ENCODE measurements around the gene SSH2.

The SSH2 gene

DNA sequence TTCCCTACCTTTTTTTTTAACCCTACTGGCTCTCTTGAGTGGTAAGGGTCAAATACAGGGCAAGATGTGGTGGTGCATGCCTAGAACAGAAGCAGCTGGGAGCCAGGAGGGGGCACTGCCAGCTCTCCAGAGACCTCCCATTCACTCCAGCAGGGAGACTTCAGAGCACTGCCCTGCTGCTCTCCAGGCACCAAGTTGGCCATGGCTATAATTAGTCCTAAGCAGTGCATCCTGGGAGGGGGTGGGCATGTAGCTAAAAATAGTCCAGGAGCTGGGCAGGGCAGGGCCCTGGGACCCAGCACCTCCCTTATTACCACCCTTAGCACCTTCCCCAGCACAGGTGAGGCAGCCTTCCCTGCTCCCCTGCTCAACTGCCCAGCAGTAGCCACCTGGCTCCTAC is 310.8 kb downstream of the SSH2 start:
- DNase-seq = peak in 1 of 3 experiments; percentile 29

DNA sequence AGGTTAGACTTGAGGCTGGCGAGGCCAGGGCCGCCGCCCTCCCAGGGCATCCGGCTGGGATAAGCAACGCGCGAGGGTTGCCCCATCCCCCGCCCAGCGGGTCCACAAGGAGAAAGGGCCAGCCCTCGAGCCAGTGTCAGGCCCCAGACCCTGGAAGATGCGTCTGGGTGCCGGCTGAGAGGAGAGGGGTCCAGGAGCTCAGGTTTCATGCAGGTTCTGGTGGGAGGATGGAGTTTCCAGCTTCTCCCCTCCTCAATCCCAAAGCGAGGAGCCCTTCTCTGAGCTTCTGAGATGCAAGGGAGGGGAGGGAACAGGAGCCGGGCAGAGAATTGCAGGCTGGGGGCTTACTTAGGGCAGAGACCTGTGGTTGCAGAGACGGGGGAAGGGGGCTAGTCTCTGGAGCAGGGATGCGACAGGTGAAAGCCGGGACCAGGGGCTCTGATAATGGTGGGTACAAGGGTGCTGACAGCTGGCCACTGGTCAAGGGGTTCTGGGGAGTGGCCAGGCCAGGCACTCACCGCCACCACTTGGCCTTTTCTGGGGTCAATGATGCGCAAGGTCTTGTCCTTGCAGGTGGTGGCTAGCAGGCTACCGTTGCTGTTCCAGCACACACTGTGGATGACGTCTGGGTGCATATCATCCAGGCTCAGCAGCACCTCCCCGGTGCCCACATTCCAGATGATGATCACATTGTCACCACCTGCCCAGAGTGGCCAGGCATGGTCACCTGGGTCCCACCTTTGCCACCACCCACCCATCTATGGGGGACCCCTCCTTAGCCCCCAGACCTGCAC is 311.6 kb downstream of the SSH2 start:
- no peak for DNase-seq

DNA sequence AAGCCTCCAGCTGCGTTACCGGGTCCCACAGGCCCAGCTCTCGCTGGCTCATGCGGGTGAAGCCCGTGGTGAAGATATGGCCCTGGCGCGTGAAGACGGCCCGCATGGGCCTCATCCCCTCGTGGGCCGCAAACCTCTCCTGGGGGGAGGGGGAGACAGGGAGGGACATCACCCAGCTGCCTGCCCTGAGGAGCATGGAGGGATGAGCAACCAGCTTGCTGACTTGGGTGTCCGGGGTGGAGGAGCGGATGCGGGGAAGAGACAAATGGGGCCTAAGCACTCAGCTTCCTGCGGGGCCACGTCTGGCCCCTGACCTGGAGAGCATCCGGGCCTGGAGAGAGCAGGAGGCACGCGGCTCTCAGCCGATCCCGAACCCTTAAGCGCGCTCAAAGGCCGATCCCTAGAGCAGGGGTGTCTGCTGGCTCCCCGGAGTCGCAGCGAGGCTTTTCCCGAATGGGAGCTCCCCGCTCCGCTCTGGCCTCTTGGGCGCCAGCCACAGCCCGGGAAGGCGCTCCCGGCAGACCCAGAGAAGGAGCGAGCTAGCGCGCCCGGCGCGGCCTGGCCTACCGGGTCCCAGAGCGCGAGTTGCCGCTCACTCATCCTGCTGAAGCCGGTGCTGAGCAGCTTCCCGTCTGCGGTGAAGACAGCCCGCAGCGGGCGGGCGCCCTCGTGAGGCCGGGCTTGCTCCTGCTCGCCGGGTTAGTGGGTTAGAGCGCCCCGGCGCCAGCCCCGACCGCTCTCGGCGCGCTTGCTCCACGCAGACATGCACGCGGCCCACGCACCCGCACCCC is 312.4 kb downstream of the SSH2 start:
- peak; percentile 70 to 79 (median 76) for DNase-seq

DNA sequence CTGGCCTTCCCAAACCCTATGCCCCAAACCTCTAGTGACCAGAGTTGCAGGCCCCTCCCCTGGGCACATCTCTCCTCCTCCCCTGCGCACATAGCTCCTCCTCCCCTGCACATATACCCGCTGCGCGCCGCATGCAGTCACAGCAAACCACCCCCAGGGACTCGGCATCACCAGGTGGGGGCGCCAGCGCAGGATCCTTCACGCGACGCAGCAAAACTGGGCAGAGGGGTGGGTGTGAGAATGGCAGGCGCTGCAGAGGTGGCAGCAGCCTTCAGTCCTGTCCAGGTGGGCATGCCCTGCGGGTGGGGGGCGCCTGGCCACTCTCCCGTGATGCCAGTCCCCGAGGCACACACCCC is 312.9 kb downstream of the SSH2 start:
- peak; percentile 76 to 88 (median 81) for DNase-seq

DNA sequence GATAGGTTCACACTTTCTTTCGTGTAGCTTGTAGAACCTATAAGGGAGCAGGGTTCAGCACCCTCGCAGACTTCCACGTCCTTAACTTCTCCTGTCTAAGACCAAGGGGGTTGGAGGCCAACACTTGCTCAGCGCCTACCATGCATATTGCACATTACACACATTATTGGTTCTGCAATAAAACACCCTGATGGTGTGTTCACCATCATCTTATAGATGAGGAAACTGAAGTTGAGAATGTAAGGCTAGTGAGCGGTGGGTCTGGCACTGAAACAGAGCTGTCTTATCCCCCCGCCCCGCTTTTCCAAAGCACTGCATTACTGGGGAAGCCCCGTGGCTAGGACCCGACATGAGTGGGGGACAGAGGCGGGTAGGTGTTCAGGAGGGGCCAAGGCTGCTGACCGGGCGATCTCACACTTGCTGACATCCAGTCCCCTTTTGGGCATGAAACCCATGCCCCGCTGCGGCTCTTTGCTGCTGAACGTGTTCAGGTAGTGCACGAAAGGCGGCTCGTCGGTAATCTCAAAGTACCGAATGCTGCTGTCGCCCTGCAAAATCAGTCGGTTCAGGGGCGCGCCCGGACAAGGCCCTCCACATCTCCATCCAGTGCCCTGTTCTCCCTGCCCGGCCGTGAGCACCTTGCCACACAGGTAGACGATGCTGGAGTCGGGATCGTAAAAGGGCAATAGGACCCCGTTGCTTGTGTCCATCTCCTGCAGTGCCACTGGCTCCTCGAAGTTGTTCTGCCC is 313.6 kb downstream of the SSH2 start:
- no peak for DNase-seq

DNA sequence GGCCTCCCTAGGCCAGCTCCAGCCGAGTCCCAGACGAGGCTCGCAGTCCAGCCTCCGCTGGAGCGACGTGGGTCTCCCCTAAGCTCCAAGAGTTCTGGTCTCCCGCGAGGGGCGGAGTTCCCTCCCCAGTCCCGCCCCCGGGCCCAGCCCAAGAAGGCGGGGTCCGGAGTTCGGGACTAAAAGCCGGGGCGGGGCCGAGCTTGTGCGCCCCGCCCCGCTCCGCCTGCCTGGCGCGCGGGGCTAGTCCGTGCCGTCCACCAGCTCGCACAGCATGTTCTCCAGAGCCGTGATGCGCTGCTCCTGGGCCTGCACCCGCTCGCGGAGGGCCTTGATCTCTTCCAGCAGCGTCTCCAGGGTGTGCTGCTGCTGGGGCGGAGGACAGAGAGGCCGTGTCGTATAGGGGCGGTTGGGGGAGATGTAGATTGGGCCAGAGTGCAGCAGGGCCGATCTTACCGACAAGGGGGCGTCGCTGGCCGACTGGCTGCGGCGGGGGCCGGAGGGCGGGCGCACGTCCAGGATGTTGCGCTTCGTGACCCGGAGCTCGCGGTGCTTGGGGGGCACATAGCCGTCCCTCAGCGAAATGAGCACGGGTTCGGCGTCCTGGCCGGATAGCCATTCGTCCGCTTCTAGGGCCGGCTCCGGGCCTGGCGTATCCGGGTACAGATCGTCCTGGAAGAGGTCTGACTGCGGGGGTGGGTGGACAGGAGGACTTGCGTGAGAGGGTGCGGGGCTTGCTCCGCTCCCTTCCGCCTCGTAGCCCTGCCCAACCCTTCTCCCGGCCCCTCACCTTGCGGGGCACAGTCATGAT is 314.3 kb downstream of the SSH2 start:
- peak in 1 of 3 experiments; percentile 87 for DNase-seq

DNA sequence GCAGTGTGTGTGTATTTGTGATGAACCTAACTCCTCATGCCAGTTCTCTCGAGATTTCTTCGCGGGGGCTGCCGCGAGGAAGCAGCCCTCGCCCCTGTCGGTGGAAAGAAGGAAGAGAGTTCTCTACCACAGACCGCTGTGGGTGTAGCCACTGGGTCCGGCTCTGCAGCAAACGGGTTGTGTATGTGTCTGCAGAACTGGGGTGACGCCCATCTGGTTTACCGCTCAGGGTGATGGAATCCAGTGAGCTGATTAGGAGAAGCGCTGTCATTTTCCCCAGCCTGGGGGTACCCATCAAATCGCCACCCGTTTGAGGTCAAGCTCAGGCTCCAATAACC is 315.0 kb downstream of the SSH2 start:
- DNase-seq = no peak

DNA sequence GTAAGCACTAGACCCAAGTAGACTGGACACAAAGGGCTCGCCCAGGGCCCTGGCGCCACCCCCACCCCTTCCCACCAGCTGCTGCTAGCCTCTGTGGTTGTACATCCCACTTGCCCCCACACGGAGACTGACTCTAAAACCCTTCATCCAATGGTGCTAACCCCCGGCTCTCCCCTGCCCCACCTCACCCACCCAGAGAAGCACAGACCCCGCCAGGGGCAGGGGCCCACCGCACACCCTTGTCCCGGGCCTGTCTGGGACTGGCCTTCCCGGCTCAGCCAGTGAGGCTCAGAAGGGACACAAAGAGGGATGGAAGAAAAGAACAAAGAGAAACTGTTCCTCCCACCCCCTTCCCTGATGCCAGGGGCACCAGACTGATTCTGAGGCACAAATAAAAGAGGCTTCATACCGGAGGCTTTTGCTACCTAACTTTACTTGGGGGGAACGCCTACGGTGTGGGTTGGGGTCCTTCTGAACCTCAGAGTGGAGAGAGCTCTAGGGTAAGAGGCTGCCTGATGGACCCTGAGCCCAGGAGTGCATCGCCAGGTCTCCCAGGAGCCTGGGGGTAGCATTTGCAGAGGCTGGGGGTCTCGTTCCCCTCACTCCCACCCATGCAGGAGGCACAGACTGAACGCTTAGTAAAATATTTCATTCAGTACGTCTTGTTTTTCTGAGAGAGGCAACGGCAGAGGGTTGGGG is 315.5 kb downstream of the SSH2 start:
- DNase-seq = no peak

DNA sequence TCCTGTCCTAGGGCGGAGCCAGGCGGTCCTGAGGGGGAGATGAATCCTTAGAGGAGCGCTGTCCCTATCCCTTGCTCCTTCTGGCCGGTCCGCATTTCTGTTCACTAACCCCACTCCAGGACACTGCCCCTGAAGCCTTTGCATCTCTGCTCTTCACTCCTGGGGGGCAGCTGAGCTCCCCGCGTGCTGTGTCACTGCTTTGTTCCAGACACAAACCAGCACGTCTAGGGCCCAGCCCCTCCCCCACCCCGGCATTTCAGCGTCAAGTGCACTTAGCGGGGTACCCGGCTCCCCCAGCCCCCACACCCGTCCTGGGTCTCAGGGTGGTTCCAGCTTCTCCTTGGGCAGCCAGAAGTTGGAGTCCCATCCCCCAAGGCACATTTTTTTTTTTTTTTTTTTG is 316.2 kb downstream of the SSH2 start:
- no peak for DNase-seq

DNA sequence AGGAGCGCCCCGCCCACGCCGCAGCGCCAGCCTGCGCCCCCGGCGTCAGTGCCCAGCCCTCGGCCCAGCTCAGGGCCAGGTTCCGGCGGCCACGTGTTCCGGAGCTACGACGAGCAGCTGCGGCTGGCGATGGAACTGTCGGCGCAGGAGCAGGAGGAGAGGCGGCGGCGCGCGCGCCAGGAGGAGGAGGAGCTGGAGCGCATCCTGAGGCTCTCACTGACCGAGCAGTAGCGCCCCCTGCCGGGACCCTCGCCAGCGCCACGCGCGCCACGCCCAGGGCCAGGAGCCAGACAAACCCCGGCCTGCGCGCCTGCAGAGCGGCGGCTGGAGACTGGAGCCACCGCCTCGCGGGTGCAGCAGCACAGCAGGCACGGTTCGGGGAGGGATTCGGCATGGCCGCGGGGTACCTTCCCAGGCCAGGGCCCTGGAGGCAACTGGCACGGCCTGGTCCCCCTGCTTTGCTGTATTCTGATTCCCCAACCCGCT is 316.6 kb downstream of the SSH2 start:
- DNase-seq = no peak

DNA sequence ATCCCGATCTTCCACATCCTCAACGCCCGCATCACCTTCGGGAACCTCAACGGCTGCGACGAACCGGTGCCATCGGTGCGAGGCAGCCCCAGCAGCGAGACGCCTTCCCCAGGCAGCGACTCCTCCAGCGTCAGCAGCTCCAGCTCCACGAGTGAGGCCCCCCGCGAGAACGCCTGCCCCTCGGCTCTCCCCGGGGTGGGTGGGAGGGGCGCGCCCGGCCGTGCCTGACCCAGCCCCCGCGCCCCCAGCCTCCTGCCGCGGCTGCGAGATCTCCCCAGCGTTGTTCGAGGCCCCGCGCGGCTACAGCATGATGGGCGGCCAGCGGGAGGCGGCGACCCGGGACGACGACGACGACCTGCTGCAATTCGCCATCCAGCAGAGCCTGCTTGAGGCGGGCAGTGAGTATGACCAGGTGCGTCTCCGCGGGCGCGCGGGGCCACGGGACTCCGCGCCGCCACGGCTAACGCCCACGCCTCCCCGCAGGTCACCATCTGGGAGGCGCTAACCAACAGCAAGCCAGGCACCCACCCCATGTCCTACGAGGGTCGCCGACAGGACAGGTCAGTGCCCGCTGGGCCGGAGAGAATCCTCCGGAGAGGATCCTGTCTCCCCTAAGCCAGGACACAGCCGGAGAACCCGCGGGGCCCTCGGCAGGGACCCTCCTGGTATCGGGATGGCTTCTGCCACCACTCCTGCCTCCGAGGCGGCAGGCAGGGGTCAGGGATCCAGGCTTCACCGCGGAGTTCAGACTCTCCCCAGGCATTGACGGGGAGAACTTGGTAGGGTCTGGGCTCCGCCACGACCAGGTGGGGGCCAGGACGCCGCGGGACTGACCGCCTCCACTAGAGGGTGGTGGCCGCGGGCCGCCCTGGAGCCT is 317.4 kb downstream of the SSH2 start:
- no peak for DNase-seq

DNA sequence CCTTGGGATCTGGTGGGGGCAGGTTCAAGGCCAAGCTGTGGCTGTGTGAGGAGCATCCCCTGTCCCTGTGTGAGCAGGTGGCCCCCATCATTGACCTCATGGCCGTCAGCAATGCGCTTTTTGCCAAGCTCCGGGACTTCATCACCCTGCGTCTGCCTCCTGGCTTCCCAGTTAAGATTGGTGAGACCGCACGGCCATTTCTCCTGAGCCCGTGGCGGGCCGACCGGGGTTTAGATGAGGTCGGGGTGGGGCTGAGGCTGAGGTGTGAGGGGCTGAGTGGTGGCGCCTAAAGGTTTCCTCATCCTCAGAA is 318.0 kb downstream of the SSH2 start:
- no peak for DNase-seq

DNA sequence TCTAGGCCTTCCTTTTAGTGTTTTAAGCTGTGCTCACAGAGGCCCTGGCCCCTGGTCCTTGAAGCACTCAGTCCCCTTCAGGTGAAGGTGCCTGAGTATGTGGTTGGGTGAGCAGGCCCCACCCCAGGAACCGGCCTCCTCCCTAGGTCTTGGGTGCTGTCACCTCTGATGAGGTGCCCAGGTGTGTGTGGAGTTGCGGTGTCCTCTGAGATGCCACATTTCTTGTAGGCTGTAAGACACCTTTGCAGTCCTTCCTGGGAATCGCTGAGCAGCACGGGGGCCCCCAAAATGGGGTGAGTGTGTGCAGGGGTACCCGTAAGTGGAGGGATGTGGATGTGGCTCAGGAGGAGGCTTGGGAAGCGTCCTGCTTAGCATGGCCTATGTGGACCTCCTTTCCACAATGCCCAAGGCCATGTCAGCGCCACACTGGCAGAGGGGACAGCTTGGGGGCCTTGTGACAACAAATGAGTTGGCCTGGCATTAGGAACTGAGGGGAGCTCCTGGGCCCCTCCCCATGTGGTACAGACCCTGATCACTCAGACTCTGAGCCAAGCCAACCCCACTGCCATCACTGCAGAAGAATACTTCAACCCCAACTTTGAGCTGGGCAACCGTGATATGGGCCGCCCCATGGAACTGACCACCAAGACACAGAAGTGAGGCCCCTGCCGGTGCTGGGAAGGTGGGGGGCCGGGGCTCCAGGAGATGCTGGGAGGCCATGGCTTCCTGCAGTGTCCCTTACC is 318.5 kb downstream of the SSH2 start:
- no peak for DNase-seq

DNA sequence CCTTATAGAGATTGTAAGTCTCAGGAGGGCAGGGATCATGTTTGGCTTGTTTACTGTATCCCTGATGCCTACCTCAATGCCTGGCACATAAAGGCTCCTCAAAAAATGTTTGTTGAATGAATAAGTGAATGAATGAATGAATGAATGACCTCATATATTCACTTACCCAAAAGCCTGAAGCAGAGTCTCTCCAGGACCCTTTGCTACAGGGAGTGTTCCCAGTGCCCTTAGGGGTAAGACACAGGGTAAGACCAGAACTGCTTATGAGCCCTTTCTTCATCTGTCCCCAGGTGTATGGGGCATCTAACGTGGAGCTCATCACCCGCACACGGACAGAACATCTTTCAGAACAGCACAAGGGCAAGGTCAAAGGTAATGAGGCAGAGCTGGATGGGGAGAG is 319.6 kb downstream of the SSH2 start:
- DNase-seq = no peak

DNA sequence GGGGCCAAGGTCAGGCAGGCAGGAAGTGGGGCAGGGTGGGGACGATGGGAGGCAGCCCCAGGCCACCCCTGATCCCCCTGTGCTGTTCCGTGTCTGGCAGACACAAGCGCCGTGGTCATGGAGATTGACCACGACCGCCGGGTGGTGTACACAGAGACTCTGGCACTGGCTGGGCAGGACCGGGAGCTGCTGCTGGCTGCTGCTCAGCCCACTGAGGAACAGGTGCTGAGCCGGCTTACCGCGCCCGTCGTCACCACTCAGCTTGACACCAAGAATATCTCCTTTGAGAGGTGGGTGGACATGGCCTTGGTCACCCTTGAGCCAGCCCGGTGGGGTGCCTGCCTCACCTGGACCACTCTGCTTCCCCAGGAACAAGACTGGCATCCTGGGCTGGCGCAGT is 321.0 kb downstream of the SSH2 start:
- no peak for DNase-seq

DNA sequence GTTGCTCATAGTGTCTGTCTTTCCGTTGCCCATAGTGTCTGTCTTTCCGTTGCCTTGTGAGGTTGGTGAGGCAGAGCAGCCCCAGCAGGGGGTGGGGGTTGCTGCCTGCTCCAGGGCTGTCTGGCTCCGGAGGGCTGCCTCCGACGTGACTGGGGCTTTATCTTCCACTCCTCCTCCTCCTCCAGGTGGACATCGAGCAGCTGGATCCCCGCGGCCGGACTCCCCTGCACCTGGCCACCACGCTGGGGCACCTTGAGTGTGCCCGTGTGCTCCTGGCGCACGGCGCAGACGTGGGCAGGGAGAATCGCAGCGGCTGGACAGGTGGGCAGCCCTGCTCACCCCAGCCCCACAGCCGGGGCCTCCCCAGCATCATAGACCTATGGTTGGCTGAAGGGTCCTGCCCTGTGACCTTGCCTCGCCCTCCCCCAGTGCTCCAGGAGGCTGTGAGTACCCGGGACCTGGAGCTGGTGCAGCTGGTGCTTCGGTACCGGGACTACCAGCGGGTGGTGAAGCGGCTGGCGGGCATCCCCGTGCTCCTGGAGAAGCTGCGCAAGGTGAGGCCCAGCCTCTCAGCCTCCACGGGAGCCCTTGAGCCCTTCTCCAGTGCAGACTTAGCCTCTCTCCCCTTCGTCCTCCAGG is 322.4 kb downstream of the SSH2 start:
- no peak for DNase-seq

DNA sequence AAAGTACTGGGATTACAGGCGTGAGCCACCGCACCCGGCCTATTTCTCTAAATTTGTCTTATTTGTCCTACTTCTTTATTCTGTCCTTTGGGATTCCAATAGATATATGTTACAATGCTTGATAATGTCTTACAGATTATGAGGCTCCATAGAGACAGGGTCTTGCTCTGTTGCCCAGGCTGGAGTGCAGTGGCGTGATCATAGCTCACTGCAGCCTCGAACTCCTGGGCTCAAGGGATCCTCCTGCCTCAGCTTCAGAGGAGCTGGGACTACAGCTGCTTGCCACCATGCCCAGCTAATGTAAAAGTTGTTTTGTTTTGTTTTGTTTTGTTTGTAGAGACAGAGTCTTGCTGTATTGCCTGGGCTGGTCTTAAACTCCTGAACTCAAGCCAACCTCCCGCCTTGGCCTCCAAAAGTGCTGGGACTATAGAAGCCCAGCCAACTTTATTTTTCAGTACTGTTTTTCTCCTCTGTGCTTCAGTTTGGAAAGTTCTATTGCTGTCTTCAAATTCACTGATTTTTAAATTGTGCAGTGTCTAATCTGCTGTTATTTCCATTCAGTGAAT is 326.8 kb downstream of the SSH2 start:
- no peak for DNase-seq

DNA sequence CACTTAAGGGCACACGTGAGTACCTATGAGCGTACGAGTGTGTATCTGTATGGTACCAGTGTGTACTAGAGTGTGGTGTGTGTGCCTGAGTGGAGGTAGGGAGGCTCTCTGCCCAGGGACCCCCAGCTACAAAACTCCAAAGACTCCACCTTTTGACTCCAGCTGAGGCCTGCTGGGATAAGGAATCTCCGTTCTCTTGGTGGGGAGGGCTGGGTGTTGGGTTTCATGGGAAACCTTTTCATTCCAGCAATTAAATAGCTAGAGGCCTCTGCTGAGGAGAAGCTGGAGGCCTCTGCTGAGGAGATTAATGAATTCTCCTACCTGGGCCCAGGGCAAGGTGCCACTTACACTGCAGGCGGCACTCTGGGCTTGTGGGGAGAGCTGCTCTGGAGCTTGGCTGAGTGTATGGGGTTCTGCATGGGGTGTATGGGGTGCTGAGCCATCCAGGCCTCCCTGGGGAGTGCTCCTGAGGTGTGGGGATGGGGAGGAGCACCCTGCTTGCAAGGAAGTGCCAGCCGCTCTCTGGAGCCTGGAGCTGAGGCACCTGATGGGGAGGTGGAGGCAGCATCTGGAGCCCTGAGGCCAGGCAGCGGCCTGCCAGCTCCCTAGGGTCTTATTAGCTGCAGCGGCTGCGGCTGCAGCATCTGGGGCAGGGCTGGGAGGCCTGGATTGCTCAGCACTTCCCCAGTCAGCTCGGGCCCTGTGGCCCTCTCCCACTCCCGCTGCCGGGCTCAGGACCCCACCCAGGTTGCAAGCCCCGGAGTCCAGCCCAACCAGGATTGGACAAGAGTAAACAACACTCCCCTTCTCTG is 332.5 kb downstream of the SSH2 start:
- DNase-seq = peak in 2 of 3 experiments; percentile 22 to 36

DNA sequence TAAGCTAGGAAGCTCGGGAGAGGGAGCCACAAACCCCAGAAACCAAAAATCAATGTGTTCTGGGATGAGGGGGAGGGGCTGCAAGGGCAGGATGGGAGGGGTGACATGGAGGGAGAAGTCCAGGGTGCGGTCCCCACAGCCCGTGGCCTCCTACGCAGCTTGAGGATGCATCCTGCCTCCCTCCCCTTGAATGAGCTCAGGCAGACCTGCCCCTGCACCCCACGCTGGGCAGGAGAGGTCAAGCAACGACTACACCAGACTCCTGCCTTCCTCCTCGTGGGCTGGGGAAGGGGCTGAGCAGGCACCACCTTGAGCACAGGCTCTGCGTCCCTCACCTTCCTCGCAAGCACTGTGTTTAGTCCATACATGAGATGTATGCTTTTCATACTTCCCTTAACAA is 333.2 kb downstream of the SSH2 start:
- DNase-seq = no peak
